HL-60 (cell line): ENCODE data around the gene DTD1.

Source experiments
- DNase-seq, 2 experiments: peaks; one replicate each; pipeline ENCODE4 v3.0.0-alpha.2; 2010 to 2020; ENCODE audit warnings: low read depth in 1 of 2, low spot score in 1 of 2
- H3K27ac ChIP-seq: fragments of 250-450 bp; sonication (Bioruptor Pico); replicated peaks from 2 replicates; pipeline ENCODE4 v1.5.1; 2020; ENCODE audit warnings: mild to moderate bottlenecking, moderate library complexity
- H3K27me3 ChIP-seq: fragments of 250-450 bp; sonication (Bioruptor Pico); 2 replicates; pipeline ENCODE4 v1.5.1; 2021; ENCODE audit warnings: mild to moderate bottlenecking, moderate library complexity; ENCODE audit not compliant: insufficient read depth, poor library complexity, severe bottlenecking
- H3K4me3 ChIP-seq: replicated peaks from 2 replicates; pipeline ENCODE4 v1.5.1; 2011; ENCODE audit warnings: mild to moderate bottlenecking, control low read depth, low read length; ENCODE audit not compliant: insufficient read depth
- CTCF ChIP-seq: IDR thresholded peaks from one replicate; pipeline ENCODE4 v1.5.1; 2011; ENCODE audit warnings: low read length, control low read depth, inconsistent platforms; ENCODE audit not compliant: insufficient read depth
- GABPA ChIP-seq: IDR thresholded peaks from 2 replicates; pipeline ENCODE4 v1.6.1; 2012; ENCODE audit warnings: low read depth
- POLR2AphosphoS5 ChIP-seq: IDR thresholded peaks from 2 replicates; pipeline ENCODE4 v1.6.1; 2012; ENCODE audit warnings: low read depth
- REST ChIP-seq: IDR thresholded peaks from 2 replicates; pipeline ENCODE4 v1.6.1; 2012; ENCODE audit warnings: low read depth; ENCODE audit not compliant: insufficient replicate concordance
- SPI1 ChIP-seq: IDR thresholded peaks from 2 replicates; pipeline ENCODE4 v1.6.1; 2012; ENCODE audit warnings: low read depth, mild to moderate bottlenecking, borderline replicate concordance

DTD1 gene

GRCh38 chr20:18685406-18685805, 97.6 kb downstream of the DTD1 start:
- TF ChIP-seq POLR2AphosphoS5 (no peak), GABPA (no peak), SPI1 (no peak), REST (no peak), CTCF (no peak)
- H3K27ac ChIP-seq, result no peak overlapping the region

GRCh38 chr20:18686696-18687095, 98.8 kb downstream of the DTD1 start:
- Histone ChIP-seq H3K4me3 (no peak overlapping the region), H3K27ac (no peak overlapping the region), H3K27me3 (no peaks in the 10 kb centered on the region)
- TF ChIP-seq GABPA (no peak), CTCF (no peak), SPI1 (no peak), REST (no peak), POLR2AphosphoS5 (no peak)
- DNase-seq, result no peak

More at GRCh38 chr20:18685406-18685805, 97.6 kb downstream of the DTD1 start:
- no peak overlapping the region for H3K4me3 ChIP-seq
- H3K27me3 ChIP-seq, result no peaks in the 10 kb centered on the region
- no peak for DNase-seq

GRCh38 chr20:18688676-18689075, 100.8 kb downstream of the DTD1 start:
- no peak for DNase-seq
- H3K4me3 ChIP-seq, result no peak overlapping the region
- TF ChIP-seq REST (no peak), GABPA (no peak), POLR2AphosphoS5 (no peak), CTCF (no peak), SPI1 (no peak)
- H3K27me3 ChIP-seq, result no peaks in the 10 kb centered on the region
- H3K27ac ChIP-seq, result no peak overlapping the region
